CD4-positive, alpha-beta T cell treated with Interleukin-4 for 4 hours (primary cell): ENCODE measurements around the gene HPD.

Experiments used
- DNase-seq: peaks from one replicate; pipeline ENCODE4 v3.0.0-alpha.2; 2020

HPD gene

GRCh38 chr12:121827351-121828099, 31.1 kb downstream of the HPD start:
- DNase-seq, result no peak

GRCh38 chr12:121826318-121827150, 32.1 kb downstream of the HPD start:
- DNase-seq, result no peak

GRCh38 chr12:121825041-121825523, 33.6 kb downstream of the HPD start:
- no peak for DNase-seq

GRCh38 chr12:121823727-121824115, 34.9 kb downstream of the HPD start:
- DNase-seq, result no peak

- DNase-seq, result no peak
Measured at GRCh38 chr12:121823101-121823726, 35.4 kb downstream of the HPD start.

- no peak for DNase-seq
Measured at GRCh38 chr12:121822393-121823100, 36.1 kb downstream of the HPD start.

GRCh38 chr12:121820056-121820455, 38.6 kb downstream of the HPD start:
- no peak for DNase-seq

- DNase-seq, result no peak
Measured at GRCh38 chr12:121819212-121819949, 39.3 kb downstream of the HPD start.

- DNase-seq, result no peak
Measured at GRCh38 chr12:121817648-121818043, 41.0 kb downstream of the HPD start.

- DNase-seq, result no peak
Measured at GRCh38 chr12:121816925-121817647, 41.6 kb downstream of the HPD start.

- no peak for DNase-seq
Measured at GRCh38 chr12:121815263-121815662, 43.4 kb downstream of the HPD start.

- no peak for DNase-seq
Measured at GRCh38 chr12:121814429-121815119, 44.1 kb downstream of the HPD start.

GRCh38 chr12:121813951-121814350, 44.7 kb downstream of the HPD start:
- DNase-seq, result no peak

GRCh38 chr12:121812921-121813896, 45.5 kb downstream of the HPD start:
- DNase-seq, result no peak

- DNase-seq, result no peak
Measured at GRCh38 chr12:121812320-121812871, 46.3 kb downstream of the HPD start.

GRCh38 chr12:121811434-121812319, 47.0 kb downstream of the HPD start:
- no peak for DNase-seq

GRCh38 chr12:121810833-121811433, 47.7 kb downstream of the HPD start:
- DNase-seq, result no peak
